Activated CD8-positive, alpha-beta memory T cell treated with anti-CD3 and anti-CD28 coated beads, Interleukin-2, amount 50 U/mL, for 1 hour (primary cell): ENCODE data around the gene SH3PXD2B.

Experiments used
- DNase-seq: peaks from one replicate; pipeline ENCODE4 v3.0.0-alpha.2; 2020; ENCODE audit errors: extremely low read depth

The SH3PXD2B gene

DNA sequence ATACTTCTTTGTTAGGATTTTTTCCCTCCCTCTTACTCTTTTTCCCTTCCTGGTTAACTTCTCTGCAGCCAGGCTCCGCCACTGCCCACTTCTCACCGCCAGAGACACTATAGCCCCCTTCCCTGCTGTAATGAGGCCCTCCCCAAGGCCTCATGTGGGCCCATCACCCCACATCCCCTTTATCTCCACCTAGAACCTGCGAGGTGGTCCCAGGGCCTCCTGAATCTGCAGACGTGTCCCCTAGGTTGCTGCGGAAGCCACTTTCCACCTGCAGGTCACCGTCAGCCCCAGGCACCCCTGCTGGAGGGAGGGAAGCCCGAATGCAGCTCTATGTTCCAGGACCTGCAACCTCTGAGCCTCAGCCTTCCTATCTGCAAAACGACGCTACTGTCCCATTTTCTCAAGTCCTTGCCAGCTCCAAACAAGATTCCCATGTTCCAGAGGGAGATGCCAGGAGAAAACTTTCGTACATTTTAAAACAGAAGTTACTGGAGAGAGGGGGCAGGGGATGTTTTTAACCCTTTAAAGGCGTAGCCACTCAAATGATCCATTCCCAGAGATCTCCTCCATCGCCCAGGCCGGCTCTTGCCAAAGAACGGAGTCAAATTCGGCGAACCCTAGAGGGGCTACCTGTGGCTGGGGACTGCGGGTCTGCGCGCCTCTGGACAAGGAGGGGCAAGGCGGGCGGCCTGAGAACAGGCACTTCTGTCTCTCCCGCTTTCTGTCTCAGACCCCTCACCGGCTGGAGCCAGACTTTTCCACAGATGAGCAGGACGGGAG, 929 bp downstream of the SH3PXD2B start:
- DNase-seq: no peak

DNA sequence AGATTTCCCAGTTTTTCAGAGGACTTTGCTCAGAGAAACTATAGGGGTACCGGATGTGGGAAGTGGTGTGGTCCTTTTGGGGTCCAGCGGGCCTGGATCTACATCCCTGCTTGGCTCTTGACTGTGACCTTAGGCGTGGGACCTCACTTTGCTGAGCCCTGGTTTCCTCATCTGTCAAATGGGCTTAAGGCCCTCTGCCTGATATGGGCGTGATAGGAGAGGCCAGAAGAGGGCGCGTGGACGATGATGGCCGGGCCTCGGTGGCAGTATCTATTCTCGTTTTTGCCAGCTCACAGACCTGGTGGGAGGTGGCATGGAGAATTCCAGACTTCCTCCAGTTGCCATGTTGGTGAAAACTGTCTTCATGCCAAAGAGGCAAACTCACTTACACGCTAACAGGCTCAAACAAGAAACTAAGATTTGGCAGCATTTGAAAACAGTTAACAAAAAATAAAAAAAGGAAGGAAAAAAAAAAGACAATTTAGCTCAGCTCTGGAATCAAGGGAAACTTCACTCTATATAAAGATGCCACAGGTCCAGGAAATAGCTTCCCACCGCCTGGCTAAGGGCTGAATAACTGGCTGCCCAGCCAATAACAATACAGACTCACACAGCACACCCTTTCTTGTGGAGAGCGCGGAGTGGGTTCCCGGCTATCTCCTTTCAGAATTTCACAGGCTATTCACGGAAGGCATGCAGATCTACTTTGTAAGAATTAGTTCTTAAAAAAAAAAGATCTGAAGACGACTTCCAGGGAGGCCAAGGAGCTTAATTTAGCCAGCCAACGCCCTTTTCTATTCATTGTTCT, 1.7 kb downstream of the SH3PXD2B start:
- no peak for DNase-seq

DNA sequence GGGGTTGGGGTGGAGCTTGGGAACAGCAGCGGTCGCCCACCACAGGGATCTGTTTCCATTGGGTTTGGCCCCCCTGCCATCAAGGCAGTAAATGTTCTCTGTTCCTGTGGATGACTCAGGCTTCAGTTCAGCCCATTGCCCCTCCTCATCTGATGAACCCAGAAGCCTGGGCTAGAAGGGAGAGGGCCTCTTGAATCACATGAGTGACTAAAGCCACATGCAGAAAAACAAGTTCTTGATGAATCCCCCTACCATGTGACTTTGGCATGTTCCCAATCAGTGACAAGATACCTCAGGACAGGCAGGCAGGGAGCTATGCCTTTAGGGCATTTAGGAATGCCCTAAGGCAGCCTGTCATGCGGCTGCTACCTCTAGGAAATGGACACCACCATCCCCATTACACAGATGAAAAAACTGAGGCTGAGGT, 2.5 kb downstream of the SH3PXD2B start:
- no peak for DNase-seq

DNA sequence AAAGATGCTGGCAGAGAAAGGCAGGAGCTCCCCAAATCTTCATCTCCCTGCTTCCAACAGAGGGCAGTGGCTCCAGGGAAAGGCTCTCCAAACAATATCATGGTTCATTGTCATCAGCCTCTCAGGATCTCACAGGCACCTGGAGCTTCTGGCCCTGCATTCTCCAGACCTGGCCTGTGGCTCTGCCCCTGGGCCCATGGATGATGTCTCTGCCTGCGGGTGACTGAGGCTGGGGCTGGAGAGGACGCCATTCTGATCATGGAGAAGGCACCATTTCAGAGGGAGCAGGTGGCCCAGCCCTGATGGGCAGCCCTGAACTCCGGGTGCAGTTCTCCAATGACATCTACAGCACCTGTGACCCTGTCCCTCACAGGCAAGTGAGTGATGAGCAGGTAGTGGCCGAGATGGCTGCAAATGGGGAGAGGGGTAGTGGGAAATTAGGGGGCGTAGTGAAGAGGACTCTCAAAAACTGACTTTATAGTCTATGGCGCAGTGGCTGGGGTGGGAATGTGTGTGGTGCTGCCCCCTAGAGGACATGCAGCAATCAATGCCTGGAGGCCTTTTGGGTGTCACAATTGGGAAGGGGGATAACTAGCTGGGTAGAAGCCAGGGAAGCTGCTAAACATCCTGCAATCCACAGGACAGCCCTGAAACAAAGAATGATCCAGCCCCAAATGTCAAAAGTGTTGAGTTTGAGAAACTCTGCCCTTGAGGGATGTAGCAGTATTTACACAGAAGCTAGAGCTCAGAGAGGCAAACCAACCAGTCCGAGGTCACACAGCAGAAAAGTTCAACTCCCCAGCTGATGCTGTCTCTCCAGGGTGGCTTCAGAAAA, 3.2 kb downstream of the SH3PXD2B start:
- DNase-seq: no peak

DNA sequence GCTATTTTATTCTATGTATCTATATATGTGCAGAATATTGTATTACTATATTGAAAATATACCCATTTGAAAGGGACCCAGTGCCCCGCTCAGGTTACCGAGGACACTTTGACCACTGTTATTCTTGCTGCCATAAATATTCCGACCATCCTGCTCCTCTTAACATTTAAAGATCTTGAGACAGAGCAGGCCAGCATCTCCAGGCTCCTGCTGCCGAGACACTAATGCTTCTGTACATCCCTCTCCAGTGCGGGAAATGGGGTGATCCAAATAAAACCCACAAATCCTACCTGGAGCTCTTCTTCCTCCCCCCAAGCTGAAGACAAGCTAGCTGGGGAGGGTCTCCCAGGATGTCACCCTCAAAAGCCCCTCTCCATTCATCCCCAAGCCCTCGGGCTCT, 3.9 kb downstream of the SH3PXD2B start:
- no peak for DNase-seq

DNA sequence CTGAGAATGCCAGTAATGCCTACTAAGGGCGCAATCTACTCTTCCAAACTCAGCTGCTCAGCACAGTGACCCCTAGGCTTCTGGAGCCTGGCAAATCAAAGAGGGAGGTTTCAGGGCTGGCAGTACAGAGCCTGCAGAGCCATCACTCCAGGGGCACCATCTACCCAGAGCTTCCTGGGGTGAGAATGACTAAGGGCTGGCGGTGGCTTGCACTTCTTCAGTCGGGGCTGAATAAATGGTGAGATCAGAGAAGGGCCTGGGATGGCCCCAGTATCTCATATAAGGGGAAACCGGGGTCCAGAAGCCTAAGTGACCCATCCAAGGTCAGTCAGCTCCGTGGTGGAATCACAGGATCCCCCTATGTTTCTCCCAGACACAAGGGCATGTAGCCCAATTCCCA, 5.3 kb downstream of the SH3PXD2B start:
- no peak for DNase-seq

DNA sequence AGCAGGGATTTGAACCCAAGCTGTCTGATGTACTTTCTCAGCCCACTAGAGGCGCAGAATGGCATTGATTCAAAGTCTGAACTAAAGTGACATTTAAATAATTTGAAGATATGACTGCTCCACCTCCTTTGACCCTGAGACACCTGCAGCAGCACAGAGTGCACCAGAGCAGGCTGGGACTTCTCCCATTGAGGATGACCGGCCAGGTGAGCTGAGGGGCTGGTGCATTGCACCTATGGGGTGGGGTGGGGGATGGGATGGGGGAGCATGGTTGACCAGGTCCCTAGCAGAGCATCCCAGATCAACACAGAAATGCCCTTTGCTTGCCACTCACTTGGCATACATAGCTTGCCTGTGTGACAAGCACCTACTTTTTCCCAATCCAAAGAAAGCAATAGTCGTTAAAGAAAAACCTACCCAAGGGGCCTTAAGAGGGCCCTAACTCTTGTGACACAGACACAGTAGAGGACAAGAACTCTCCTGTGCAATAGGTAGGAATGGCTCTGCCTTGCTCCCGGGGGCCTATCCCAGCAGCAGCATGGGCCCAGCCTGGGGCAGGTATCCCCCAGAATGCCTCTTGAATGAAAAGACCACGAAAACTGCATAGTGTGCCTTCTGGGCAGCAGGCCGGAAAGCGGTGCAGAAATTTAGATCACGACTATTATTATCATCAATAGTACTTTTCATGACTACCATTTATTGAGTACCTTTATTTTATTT, 6.5 kb downstream of the SH3PXD2B start:
- DNase-seq: no peak

DNA sequence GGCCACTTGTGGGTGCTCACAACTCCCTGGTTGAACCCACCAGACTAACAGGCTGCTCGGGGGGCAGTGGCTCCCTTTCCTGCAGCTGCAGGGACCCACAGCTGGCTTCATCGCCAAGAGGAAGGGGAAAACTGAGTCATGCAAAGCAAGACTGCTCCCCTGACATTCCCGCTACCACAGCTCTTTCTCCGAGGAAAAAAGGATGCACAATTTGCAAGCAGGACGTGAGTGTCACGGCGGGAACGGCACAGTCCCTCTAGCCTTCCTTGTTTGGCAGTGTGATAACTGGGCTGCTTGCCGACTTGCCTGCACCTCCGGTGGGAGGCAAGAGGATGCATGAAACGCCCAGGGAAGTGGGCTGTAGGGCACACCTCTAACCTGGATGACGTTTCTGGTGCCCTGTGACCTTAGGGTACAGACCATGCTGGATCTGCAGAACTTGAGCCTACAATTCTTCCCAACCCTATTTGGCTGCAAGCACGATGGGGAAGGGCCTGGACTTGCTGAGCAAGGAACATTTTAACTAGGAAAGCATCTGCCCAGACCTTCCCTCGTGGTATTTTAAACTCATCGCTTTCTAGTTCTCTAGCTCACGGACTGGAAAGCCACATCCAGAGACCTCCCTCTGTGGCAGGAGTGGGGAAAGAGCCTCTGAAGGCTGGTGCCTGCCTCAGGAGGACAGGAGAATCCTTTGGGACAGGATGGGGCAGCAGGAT, 7.8 kb downstream of the SH3PXD2B start:
- no peak for DNase-seq

DNA sequence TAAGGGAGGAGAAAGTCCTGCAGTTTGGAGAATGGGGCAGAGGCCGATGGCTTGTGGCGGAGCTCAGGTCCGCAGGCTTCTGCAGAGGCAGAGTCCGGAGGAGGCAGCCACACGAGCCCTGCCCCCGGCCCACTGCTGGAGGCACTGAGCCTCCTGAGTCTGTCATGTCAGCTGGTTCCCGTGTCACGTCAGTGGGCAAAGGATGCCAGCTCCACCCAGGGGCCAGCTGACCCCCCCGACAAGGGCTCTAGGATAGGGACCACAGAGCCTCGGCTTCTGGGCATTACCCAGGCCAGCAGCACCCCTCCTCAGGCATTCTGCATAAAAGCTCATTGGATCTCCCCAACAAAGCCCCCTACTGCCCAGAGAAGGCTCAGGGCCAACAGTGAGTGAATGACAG, 8.5 kb downstream of the SH3PXD2B start:
- no peak for DNase-seq

DNA sequence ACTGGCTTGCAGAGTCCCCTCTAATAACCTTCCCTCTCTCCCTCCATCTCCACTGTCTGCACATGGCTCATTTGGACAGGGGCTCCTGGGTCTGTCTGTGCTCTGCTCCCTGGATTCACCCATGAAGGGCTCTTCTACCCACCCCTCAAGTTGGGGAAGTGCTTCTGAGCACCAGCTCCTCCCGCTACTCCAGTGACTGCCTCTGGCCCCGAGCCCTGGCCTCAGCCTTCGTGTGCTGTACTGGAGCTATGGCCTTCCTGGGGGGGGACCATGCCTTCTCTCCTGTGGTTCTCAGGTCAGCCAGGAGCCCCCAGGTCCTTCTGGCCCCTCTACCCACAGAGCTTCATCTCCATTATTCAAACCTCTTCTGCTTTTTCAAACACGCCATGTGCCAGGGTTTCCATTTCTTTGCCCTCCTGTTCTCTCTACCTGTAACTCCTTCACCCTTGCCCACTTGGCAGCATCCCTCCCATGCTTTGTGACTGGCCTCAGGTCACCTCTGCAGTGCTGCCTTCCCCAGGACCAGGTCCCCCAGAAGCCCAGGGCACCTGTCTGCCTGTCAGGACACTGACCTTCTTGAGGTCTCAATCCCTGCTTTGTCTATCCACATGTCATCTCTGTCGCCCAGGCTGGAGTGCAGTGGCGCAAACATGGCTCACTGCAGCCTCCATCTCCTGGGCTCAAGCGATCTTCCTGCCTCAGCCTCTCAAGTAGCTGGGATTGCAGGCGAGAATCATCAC, 9.5 kb downstream of the SH3PXD2B start:
- no peak for DNase-seq

DNA sequence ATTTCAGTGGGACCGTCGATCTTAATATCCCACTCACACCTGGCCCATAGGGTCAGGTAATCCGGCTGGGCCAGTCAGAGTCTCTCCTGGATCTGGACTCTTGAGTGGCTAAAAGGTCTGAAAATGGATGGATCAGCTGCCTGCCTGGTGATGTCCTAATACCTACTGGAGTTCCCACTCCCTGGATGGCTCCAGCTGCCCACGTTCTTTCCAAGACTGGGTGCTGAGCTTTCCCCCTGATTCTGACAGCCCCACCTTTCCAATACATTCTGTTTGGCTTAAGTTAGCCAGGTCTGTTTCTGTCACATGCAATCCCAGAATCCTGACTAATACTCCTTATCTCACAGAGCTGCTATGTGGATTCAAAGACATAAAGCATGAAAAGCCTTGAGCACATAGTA, 10.2 kb downstream of the SH3PXD2B start:
- no peak for DNase-seq

DNA sequence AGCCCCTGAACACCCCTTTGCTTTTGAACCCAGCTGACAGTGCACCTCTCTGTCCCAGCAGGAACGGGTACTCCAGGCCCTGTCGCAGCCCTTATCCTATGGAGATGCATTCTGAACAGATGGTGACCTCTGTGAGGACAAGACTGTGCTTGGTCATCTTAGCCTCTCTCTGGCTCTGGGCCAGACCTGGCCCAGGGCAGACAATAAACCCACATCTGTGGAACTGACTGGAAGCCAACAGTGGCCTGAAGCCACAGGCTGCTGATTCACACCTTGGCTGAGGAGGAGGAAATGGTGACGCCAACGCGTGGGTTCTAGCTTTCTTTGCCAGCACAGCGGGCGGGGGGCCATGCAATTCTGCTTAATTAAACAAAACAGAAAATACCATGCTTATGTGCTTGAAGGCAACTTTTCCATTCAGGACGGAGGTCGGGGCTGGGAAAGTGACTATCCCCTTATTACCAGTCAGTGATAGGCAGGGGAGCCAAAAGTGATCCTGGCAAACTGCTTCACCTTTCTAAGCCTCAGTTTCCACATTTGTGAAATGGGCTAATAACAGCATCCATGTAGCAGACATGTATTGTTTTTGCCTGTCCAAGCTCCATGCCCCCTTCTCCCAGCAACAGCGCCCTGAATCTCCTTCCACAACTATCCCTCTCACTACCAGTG, 10.8 kb downstream of the SH3PXD2B start:
- DNase-seq: no peak

DNA sequence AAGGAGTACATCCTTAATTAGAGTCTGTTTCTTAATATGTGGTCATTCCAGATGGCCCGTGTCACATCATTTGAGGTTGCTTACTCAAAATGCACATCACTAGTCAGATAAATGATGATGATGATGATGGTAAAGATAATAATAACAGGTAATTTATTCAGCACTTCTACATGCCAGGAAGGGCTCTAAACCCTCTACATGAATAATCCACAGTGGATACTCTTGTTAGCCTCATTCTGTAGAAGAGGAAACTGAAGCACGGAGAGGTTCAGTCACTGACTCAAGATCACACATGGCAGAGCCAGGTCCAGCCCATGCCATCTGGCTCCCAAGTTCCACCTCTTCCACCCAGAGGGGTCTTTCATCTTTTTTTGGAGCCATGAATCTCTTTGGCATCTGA, 11.7 kb downstream of the SH3PXD2B start:
- no peak for DNase-seq

DNA sequence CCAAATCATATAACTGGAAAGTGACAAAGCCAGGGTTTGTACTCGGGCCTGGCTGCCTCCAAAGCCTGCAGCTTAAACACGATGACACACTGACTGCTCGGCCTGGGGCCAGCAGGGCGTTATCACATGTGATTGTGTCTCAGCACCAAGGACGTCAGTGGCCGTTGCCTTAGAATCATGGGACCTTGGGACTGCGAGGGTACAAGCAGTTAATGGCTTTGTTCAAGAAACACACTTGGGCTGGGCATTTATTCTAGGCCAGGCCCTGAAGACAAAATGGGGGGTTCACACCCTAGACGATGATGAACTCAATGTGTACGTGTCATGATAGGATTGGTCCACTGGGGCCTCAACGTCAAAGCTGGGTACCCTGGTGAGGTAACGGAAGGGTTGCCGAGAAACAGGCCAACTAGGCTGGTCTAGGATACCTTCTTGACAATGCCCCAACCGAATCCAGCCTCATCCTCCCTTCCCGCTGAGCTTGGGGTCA, 13.0 kb downstream of the SH3PXD2B start:
- DNase-seq: no peak

DNA sequence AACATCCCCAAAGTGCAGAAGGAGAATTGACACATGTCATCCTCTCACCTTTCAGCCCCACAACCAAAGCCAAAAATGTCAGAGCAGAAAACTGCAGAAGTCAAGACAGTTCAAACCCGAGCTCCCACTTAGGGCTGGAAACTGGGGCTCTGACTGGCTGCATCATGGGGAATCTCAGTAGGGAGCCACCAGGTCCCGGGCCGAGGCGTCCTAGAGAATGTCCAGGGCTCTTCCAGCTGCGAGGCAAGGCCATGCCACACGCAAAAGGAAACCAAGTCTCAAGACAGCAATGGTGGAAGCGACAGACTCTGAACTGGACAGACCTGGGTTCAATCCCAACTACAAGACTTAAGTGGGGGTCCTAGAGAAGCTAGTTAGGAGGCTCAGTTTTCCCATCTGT, 13.8 kb downstream of the SH3PXD2B start:
- DNase-seq: no peak

DNA sequence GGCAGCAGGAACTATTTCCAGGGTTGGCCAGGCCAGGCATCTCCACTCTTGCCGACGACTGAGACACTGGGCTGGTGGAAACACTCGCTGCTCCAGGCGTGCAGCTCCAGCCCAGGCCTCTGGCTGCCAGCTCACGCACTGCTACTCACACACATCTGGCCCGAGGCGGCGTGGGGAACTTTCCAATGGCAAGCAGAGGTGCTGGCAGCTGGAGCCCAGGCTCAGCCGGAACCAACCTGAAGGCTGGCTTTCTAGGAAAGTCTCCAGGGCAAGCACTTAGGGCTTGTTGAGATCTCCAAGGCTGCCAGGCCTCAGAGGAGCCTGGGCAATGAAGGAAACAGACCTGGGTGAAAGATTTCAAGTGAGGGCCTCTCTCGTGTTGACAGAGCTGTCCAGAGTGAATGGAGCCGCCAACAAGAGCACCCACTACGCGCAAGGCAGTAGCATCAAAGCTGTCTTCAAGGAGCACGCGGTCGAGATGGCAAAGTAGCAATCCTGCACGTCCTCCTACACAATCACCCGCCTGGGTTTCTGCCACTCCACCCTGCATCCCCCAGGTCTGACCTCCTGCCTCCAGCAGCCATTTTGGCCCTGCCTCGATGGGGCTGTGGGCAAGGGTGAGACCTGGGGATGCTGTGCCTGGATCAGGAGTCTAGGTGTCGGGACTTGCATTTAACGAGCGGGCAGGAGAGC, 14.4 kb downstream of the SH3PXD2B start:
- DNase-seq: no peak

DNA sequence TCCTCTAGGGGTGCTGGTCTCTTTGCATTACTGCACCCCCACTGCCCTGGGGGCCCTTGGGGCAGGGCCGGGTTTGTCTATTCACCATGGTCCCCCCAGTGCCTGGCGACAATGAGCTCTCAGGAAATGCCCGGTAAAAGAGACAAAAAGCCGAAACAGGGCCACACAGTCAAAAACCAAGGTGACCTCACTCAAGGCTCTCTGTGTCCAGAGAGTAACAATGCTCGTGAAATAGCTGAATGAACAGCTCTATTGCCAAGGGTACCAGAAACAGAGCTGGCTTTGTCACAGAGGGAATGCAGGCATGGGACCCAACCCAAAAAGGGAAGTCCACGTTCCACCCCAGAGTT, 16.0 kb downstream of the SH3PXD2B start:
- no peak for DNase-seq

DNA sequence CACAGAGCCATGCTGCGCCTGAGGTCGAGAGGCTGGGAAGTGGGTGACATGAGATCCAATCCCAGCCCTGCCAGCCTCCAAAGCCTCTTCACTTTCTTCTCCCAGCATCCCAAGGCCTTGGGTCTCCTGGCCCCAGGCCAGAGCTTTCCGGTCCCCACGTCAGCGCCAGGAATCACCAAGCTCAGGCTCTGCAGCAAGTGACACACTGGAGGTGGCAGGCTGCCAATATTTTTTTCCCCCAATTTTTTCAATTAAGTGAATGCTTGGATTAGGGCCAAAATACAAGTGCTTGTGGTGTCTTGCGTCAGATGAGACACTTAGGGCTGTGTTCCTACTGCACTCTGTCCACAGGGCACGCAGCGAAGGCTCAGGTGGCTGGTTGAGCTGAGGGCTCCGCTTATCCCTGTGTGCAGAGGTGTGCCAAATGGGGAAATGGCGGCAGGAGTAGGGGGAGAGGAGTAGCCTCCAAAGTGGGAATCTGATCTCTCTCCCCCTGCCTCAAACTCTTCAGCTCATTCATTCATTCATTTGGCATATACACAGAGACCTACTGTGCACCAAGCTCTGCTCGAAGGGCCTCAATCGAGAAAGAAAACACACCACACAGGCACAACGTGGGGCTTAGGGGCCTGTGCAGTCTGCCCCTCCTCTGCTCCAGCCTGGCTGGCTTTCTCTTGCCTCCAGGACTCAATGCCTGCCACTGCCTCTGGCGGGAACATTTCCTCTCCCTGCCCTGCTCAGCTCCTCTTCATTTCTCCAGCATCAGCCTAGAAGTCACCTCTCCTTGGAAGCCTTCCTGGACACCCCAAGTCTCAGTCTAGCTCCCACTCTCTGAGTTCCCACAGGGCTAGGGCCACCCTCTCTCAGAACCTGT, 16.6 kb downstream of the SH3PXD2B start:
- DNase-seq: no peak
